Natural killer cell (primary cell): ENCODE data around the gene BACH2. TPM values are rescaled to one million over a fixed set of nuclear protein-coding genes. Genes with fewer than 3 reads are reported as not detected.

Experiments
- ATAC-seq, 3 donors: fragments of 150-1000 bp in 2 of 3; fragments of 200-7000 bp in 1 of 3; cut with Tn5 transposase; 1 replicate in 1 of 3; 2 replicates in 2 of 3; pipeline ENCODE4 v1.10.0; 2021; ENCODE audit warnings: mild to moderate bottlenecking in 2 of 3, moderate library complexity in 2 of 3
- DNase-seq, 2 donors: peaks; one replicate each; pipeline versions ENCODE4 v3.0.0 to v3.0.0-alpha.2; 2013 to 2021; ENCODE audit warnings: mixed read lengths in 1 of 2
- H3K27ac ChIP-seq: one replicate; pipeline ENCODE4 v1.5.1; 2013; ENCODE audit warnings: mild to moderate bottlenecking, low read length
- H3K27me3 ChIP-seq: one replicate; pipeline ENCODE4 v1.6.1; 2013; ENCODE audit warnings: low read length; ENCODE audit not compliant: control insufficient read depth, insufficient read depth
- H3K36me3 ChIP-seq: one replicate; pipeline ENCODE4 v1.6.1; 2013; ENCODE audit warnings: low read length; ENCODE audit not compliant: control insufficient read depth, insufficient read depth
- H3K4me1 ChIP-seq: one replicate; pipeline ENCODE4 v1.6.1; 2013; ENCODE audit warnings: low read length; ENCODE audit not compliant: control insufficient read depth, insufficient read depth
- H3K4me3 ChIP-seq: one replicate; pipeline ENCODE4 v1.5.1; 2013; ENCODE audit warnings: low read length
- H3K9me3 ChIP-seq: one replicate; pipeline ENCODE4 v1.6.1; 2013; ENCODE audit warnings: low read length; ENCODE audit not compliant: control insufficient read depth, insufficient read depth
- H3K27ac Mint-ChIP-seq, 2 donors: one replicate each; pipeline ENCODE4 v1.8.0; 2022; ENCODE audit warnings: mild to moderate bottlenecking in 2 of 2, mixed read lengths in 2 of 2, moderate library complexity in 1 of 2
- H3K27me3 Mint-ChIP-seq, 2 donors: one replicate each; pipeline ENCODE4 v1.8.0; 2022; ENCODE audit warnings: low read depth in 2 of 2, mixed read lengths in 2 of 2
- H3K36me3 Mint-ChIP-seq: one replicate; pipeline ENCODE4 v1.8.0; 2022; ENCODE audit warnings: mixed read lengths
- H3K4me1 Mint-ChIP-seq, 2 donors: one replicate each; pipeline ENCODE4 v1.8.0; 2022; ENCODE audit warnings: mixed read lengths in 2 of 2
- H3K4me3 Mint-ChIP-seq: one replicate; pipeline ENCODE4 v1.8.0; 2022; ENCODE audit warnings: mild to moderate bottlenecking, moderate library complexity, mixed read lengths
- H3K9me3 Mint-ChIP-seq, 2 donors: one replicate each; pipeline ENCODE4 v1.8.0; 2022; ENCODE audit warnings: mixed read lengths in 2 of 2
- CTCF ChIP-seq: fragments of 200-600 bp; IDR thresholded peaks from one replicate; pipeline ENCODE4 v1.8.0; 2022; ENCODE audit warnings: antibody characterized with exemption
- WGBS: methylation state at CpG from one replicate; pipeline ENCODE4 v1.1.7; 2013; ENCODE audit warnings: missing lambda C conversion rate; ENCODE audit not compliant: insufficient coverage; 5-methylcytosine and 5-hydroxymethylcytosine counted together
- intact Hi-C: fragments of 100-400 bp; cut with micrococcal nuclease; formaldehyde crosslinking; loops from one replicate; pipeline ENCODE4 v1.14.2; 2022
- total RNA-seq, 4 donors: library from RNA; stranded (reverse); fragments of 120-200 nt in 1 of 4; gene quantifications; one replicate each; pipeline versions ENCODE4 v1.2.3 to v1.2.4, GENCODE V29; 2013 to 2022

Gene BACH2
- total RNA-seq, 3 donors from 2014 or later (not counting 1 experiment from before 2014, with no cell fraction given), result 32.1 to 37.8 (median 32.7) TPM

- Mint-ChIP-seq H3K27me3 (no peaks in the 10 kb centered on the region), H3K4me1 (peaks cover 1 to 7% of the 10 kb centered on the region in 2 donors), H3K9me3 (peaks cover 0 to 2% of the 10 kb centered on the region in 2 donors), H3K27ac (no peak overlapping the region), H3K4me3 (no peak overlapping the region), H3K36me3 (no peaks in the 10 kb centered on the region)
- intact Hi-C loops, result no loop called here
- ATAC-seq (no peak), DNase-seq (no peak)
- TF ChIP-seq CTCF, result no peak
- Histone ChIP-seq H3K4me3 (no peak overlapping the region), H3K27me3 (no peaks in the 10 kb centered on the region), H3K36me3 (no peaks in the 10 kb centered on the region), H3K9me3 (peaks cover 8% of the 10 kb centered on the region), H3K27ac (no peak overlapping the region), H3K4me1 (peaks cover 5% of the 10 kb centered on the region)
Observed at GRCh38 chr6:90227673-90228072, 69.0 kb downstream of the BACH2 start.

- peaks cover 0 to 5% of the 10 kb centered on the region in 2 donors for H3K4me1 Mint-ChIP-seq
- TF ChIP-seq CTCF, result no peak
Observed at GRCh38 chr6:90227213-90227612, 69.4 kb downstream of the BACH2 start.

GRCh38 chr6:90226257-90226656 lies 70.4 kb downstream of the BACH2 start:
- Mint-ChIP-seq H3K4me1 (peaks cover 0 to 9% of the 10 kb centered on the region in 2 donors), H3K27me3 (no peaks in the 10 kb centered on the region), H3K9me3 (peaks cover 0 to 3% of the 10 kb centered on the region in 2 donors), H3K4me3 (no peak overlapping the region), H3K36me3 (no peaks in the 10 kb centered on the region), H3K27ac (no peak overlapping the region)
- DNase-seq (no peak), ATAC-seq (peak in 1 of 3 donors; percentile 73)
- Histone ChIP-seq H3K27ac (no peak overlapping the region), H3K9me3 (peaks cover 9% of the 10 kb centered on the region), H3K4me1 (peaks cover 5% of the 10 kb centered on the region), H3K4me3 (no peak overlapping the region), H3K27me3 (no peaks in the 10 kb centered on the region), H3K36me3 (no peaks in the 10 kb centered on the region)
- TF ChIP-seq CTCF, result no peak
- WGBS, result 57% methylated on average over 1 of the region's 2 CpGs
- intact Hi-C loops, result no loop called here

More at GRCh38 chr6:90227213-90227612, 69.4 kb downstream of the BACH2 start:
- Histone ChIP-seq H3K27me3 (no peaks in the 10 kb centered on the region), H3K36me3 (no peaks in the 10 kb centered on the region), H3K9me3 (peaks cover 9% of the 10 kb centered on the region), H3K4me3 (no peak overlapping the region), H3K27ac (no peak overlapping the region), H3K4me1 (peaks cover 5% of the 10 kb centered on the region)
- Mint-ChIP-seq H3K9me3 (peaks cover 0 to 3% of the 10 kb centered on the region in 2 donors), H3K27ac (no peak overlapping the region), H3K4me3 (no peak overlapping the region), H3K36me3 (no peaks in the 10 kb centered on the region), H3K27me3 (no peaks in the 10 kb centered on the region)
- intact Hi-C loops, result no loop called here
- ATAC-seq (no peak), DNase-seq (no peak)
- WGBS, result 94% methylated on average over 6 of the region's 6 CpGs

- Histone ChIP-seq H3K9me3 (peaks cover 9% of the 10 kb centered on the region), H3K36me3 (no peaks in the 10 kb centered on the region), H3K27me3 (no peaks in the 10 kb centered on the region), H3K27ac (no peak overlapping the region), H3K4me1 (peaks cover 5% of the 10 kb centered on the region), H3K4me3 (no peak overlapping the region)
- H3K4me1 Mint-ChIP-seq, result peaks cover 0 to 4% of the 10 kb centered on the region in 2 donors
- no peaks in the 10 kb centered on the region for H3K27me3 Mint-ChIP-seq
- no peak for TF ChIP-seq CTCF
- H3K36me3 Mint-ChIP-seq, result no peaks in the 10 kb centered on the region
- no peak overlapping the region for H3K27ac Mint-ChIP-seq
- 83% methylated on average over 1 of the region's 1 CpG for WGBS
- H3K9me3 Mint-ChIP-seq, result peaks cover 0 to 3% of the 10 kb centered on the region in 2 donors
- intact Hi-C loops, result no loop called here
- DNase-seq (no peak), ATAC-seq (no peak)
- H3K4me3 Mint-ChIP-seq, result no peak overlapping the region
Observed at GRCh38 chr6:90224196-90224595, 72.4 kb downstream of the BACH2 start.
